HG02798 (cell line): ENCODE data around the gene FAM20C.
"Not testable (repeated sequence)": the region's sequence is repeated elsewhere in the genome, so short reads cannot be mapped to it uniquely, and the experiment has no call there.

Experiments used
- ATAC-seq: cut with Tn5 transposase; IDR thresholded peaks from one replicate; pipeline ENCODE4 v1.9.1; 2021; ENCODE audit warnings: mild to moderate bottlenecking; ENCODE audit not compliant: unreplicated experiment, poor library complexity

Gene FAM20C

DNA sequence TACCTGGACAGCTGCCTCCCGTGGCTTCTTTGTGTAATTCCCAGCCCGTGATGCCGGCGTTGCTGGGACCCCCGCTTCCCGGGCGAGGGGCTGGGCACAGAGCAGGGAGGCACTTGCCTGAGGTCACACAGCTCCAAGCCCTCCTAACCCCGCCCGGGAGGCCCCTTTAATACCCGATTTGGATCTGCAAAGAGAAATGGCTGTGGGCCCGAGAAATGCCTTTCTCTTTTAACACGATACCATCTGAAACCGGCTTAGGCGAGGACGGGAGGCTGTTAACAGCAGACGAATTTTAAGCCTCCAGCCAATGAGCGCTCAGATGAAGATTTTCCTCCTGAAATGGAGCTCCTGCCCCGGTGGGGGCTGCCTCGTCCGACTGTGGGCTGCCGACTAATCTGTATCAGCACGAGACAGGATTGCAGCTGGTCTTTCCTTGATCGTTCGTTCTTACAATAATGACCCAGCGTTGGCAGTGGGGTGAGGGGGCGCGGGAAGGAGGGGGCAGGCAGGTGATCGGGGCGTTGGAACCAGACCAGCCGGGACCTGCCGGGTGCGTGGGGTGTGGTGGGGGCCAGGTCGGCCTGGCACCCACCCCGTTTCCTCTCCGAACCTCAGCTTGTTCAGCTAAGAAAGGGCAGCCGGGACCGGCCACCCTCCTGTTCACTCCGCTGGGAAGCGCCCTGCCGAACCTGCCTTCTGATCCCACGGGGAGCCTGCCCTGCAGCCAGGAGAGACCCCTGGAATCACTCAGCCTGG is 61.4 kb downstream of the FAM20C start:
- ATAC-seq = no peak

DNA sequence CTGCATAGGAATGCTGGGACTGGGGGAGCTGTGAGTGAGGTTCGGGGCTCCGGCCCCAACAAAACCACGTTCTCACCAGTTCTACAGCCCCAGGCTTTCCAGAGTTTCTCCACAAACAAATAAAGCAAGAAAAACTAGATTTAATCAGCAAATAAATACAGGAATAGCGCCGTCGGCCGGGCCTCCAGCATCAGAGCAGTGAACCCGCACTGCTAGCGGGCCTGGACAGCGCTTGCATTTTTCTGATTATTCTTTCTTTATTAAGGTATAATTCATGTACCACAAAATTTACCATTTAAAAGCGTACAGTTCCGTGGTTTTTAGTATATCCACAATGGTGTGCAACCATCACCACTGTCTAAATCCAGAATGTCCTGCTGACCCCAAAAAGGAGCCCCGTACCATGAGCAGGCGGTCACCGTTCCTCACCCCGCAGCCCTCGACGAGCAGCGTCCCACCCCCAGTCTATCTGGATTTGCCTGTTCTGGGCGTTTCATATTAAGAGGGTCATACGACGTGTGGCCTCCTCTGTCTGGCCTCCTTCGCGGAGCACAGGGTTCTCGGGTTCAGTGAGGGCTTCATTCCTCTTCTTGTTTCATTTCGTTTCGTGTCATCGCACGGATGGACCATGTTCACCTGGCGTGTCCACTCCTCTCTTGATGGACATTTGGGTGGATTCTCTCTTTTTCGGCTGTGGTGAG is 62.1 kb downstream of the FAM20C start:
- ATAC-seq = no peak

DNA sequence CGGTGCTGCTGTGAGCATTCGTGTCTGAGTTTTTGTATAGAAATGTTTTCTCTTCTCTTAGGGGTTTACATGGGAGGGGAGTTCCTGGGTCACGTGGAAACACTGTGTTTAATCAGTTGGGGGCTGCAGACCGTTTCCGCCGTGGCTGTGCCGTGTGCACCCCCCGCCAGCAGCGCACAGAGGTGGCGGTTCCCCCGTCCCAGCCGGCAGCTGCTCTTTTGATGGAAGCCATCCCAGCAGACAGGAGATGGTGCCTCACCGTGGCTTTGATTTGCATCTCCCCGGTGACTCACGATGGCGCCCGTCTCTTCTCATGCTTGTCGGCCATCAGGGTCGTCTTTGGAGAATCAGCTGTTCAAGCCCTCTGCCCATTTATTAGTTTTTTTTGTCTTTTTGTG is 62.7 kb downstream of the FAM20C start:
- ATAC-seq = no peak

DNA sequence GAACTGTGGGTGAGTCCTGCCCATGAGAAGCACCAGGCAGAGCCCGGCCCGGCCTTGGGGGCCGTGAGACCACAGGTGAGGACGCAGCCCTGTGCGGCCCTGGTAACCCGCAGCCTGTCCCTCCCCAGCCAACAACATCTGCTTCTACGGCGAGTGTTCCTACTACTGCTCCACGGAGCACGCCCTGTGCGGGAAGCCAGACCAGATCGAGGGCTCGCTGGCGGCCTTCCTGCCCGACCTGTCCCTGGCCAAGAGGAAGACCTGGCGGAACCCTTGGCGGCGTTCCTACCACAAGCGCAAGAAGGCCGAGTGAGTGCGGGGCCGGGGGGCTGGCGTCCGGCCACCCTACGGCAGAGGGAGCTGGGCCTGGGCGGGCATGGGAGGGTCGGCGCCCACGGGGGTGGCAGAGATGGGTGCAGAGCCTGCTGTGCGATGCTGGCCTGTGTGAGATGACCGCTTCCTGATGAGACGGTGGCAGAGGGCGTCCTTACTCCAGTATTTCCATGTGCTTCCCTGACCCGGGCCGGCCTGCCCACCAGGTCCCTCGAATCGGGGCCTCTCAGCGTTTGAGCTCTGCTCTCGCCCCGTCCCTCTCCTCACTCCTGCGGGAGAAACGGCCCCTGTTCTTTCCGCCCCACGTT is 63.5 kb downstream of the FAM20C start:
- ATAC-seq = no peak

DNA sequence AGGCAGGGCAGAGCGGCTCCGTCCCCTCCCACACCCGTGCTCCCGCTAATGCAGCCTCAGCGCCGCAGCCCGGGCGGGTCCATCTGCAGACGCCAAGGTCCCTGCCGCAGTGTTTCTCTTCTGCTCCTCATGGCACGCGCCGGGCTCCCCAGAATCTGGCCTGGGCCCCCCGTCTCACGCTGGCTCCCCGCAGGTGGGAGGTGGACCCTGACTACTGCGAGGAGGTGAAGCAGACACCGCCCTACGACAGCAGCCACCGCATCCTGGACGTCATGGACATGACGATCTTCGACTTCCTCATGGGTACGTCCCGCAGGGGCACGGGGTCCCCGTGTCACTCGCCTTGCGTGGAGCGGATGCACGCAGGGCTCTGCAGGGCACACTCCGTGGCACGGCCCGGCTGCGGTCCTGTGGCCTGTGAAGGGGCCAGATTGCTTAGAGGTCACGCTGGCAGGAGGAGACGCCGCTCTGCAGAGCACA is 64.1 kb downstream of the FAM20C start:
- ATAC-seq = no peak

DNA sequence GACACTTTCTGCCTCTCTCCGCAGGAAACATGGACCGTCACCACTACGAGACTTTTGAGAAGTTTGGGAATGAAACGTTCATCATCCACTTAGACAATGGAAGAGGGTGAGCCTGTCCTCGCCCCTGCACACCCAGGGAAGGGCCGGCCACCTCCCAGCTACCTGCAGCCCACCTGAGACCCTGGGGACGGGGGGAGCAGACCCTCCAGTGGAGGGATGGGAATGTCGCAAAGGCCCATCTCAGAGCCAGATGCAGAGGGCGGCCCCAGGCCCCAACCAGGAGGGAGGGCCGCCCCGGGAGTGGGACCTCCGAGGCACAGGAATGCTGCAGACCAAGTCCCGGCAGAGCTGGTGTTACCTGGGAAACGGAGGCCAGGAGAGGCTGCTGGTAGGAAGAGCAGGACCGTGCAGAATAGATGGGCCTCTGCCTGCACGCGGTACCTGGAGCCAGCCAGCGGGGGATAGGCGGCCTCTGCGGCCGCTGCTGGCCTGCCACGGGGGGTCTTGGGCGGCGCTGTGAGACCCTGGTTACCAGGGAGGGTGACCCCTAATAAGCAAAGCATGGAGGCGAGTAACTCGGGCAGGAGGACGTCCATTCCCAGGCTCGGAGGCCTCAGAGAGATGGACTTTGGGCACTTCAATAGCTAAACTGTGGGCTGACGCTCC is 64.7 kb downstream of the FAM20C start:
- ATAC-seq = no peak

DNA sequence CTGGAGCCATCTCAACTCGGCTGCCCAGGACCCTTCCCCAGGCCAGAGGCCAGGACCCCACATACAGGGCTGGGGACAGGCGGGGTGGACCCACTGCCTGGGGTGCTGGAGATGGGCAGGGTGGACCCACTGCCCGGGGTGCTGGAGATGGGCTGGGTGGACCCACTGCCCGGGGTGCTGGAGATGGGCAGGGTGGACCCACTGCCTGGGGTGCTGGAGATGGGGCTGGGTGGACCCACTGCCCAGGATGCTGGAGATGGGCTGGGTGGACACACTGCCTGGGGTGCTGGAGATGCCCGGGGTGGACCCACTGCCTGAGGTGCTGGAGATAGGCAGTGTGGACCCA is 65.2 kb downstream of the FAM20C start:
- no peak for ATAC-seq

DNA sequence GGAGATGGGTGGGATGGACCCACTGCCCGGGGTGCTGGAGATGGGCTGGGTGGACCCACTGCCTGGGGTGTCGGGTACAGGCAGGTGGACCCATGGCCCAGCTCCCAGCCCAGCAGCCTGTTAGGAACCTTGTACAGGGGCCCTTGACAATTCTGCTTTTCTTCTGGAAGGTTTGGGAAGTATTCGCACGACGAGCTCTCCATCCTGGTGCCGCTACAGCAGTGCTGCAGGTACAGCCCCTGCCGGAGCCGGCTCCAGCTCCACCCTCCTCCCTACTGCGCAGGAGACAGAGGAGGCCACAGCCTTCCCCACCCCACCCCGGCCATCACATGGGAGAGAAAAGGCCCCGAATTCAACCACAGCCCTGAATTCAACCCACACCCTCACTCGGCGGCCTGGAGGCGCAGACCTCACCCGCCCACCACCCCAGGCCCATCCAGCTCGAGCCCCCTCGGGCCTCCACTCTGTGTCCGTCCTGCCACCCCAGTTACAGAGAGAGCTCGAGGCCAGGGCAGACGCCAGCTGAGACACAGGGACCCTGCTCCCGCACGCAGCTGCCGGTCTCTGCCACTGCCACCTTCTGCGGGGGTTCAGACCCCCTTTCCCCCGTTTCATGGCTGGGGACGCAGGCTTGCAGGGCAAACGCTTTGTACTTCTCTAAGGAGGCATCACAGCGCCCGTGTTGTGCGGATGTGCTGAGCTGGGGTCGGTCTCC is 66.3 kb downstream of the FAM20C start:
- ATAC-seq = no peak

DNA sequence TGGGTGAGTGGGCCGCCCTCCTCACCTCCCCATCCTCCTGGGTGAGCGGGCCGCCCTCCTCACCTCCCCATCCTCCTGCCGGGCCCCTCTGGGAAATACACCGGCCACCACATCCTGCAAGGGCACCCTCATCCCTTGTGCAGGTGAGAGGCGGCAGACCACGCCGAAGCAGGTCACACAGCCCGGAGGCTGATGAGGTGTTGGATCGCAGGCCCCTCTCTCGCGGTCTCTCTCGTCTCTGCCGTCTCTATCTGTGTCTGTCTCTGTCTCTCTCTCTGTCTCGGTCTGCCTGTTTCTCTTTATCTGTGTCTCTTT is 66.8 kb downstream of the FAM20C start:
- no peak for ATAC-seq

DNA sequence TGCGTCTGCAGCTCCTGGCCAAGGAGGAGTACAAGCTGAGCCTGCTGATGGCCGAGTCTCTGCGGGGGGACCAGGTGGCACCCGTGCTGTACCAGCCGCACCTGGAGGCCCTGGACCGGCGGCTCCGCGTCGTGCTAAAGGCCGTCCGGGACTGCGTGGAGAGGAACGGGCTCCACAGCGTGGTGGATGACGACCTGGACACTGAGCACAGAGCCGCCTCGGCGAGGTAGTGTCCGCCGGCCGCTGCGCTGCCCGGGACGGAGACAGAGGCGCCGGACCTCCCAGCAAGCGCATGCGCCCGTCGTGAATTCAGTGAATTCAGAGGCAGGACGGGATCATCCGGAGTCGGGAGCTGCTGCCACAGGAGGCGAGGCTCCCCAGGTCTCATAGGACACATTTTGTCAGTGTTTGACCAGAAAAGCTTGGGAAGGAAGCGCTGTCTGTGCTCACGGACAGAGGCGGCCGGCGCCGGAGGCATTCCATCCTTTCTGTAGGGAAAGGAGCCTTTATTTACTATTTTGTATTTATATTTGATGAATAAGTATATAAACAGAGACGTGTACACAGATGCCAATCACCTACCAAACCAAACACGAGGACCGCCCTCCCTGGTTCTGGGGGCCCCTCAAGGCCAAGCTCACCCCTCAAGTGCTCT is 67.5 kb downstream of the FAM20C start:
- ATAC-seq = no peak

DNA sequence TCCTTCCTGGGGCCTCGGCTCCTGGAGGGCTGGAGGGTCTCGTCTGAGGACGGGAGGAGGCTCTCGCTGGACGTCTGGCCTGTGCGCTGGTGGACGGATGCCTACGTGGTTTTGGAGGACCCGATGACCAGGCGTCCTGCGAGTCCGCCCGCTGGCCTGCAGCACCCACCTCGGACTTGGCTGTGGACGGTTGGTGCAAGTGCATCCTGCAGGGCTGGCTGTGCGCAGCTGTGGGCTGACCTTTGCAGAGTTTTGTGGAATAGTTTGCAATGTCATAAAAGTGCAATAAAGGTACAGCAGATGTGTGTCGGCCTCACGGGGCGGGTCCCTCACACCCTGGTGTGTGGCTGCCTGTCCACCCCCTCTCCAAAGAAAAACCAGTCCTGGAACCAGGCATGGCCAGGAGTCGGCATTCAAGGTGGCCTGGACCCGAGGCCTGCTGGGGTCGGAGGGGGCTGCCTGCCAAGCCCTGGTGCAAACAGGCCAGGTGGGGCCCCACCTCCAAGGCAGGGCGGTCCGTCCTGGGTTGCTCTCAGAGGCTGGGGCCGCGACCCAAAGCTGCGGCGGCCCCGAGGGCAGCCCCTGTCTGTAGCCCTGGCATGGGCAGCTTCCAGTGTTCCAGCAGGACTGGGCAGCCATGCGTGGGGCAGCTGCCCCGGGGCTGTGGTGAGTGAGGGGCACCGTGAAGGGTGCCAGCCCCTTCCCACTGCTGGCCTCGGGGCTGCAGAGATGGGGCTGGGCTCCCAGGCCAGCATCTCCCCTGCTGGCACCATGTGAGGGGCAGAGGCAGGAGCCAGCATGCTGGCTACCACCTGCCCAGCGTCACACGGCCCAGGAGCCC is 68.3 kb downstream of the FAM20C start:
- no peak for ATAC-seq

DNA sequence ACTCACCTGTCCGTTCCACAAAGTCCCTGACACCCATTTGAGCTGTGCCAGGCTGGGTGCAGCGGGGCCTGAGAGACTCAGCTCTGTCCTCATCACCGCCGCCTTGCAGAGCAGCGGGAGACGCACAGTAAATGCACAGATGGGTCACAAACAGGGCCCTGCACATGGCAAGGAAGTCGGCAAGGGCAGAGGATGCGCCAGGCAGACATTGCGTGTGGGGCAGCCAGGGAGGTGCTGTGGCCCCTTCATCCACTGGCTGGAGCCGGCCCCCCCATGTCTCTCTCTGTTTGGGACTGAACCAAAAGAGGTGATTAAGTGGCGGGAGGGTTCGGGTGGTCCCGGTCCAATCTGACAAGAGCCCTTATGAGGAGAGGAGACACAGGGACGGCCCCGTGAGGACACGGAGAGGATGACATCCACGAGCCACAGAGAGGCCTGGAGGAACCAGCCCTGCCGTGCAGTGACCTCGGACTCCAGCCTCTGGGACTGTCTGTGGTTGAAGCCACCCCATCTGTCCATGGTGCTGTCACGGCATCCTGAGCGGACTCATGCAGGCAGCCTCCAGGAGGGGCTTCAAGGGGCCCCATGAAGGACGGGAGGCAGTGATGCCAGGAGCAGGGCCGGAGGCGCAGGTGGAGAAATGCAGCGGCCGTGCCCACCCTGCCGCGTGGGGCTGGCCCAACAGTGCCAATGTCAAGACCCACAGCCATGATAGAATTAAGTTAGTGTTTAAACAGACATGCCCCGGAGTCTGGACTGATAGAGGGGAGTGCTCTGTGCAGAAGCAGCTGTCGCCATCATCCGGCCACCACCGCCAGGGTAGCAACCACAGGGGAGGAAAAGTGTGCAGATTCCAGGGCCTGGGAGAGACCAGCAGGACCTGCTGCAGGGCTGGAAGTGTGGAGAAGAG is 69.2 kb downstream of the FAM20C start:
- no peak for ATAC-seq

DNA sequence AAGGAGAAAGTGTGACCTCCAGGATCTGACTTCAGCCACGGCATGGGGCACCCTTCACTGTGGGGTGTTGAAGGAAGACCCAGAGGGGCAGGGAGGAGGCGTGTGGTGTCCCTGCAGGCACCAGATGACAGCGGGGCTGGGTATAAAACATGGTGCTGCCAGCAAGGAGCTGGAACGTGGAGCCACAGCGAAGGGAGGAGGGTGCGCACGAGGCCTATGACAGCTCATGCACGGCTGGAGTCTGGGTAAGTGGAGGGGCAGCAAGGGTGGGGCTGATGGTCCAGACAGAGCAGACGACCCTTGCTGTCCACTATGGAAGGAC is 69.8 kb downstream of the FAM20C start:
- ATAC-seq = no peak

DNA sequence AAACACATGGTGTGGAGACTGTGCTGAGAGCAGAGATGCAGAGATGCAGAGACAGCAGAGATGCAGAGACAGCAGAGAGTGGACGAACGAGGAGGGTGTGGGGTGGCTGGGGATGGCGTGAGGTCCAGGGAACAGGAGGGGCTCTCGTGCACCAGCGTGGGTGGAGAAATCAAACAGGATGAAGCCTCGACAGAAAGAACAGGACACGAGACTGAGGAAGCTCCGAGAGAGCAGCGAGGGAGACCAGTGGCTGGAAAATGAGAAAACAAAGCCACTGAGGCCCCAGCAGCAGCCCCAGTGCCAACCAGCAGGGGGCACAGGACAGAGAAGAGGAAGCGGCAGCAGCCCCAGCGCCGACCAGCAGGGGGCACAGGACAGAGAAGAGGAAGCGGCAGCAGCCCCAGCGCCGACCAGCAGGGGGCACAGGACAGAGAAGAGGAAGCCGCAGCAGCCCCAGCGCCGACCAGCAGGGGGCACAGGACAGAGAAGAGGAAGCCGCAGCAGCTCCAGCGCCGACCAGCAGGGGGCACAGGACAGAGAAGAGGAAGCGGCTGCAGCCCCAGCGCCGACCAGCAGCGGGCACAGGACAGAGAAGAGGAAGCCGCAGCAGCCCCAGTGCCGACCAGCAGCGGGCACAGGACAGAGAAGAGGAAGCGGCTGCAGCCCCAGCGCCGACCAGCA is 70.4 kb downstream of the FAM20C start:
- ATAC-seq = not testable (repeated sequence)

DNA sequence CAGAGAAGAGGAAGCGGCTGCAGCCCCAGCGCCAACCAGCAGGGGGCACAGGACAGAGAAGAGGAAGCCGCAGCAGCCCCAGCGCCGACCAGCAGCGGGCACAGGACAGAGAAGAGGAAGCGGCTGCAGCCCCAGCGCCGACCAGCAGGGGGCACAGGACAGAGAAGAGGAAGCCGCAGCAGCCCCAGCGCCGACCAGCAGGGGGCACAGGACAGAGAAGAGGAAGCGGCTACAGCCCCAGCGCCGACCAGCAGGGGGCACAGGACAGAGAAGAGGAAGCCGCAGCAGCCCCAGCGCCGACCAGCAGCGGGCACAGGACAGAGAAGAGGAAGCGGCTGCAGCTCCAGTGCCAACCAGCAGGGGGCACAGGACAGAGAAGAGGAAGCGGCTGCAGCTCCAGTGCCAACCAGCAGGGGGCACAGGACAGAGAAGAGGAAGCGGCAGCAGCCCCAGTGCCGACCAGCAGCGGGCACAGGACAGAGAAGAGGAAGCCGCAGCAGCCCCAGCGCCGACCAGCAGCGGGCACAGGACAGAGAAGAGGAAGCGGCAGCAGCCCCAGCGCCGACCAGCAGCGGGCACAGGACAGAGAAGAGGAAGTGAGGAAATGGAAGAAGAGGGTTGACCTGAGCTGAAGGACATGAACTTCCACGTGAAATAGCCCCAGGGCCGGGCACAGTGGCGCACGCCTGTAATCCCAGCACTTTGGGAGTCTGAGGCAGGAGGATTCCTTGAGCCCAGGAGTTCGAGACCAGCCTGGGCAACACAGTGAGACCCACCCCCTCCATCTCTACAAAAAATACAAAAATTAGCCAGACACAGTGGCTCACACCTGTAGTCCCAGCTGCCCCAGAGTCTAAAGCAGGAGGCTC is 71.3 kb downstream of the FAM20C start:
- ATAC-seq = not testable (repeated sequence)

DNA sequence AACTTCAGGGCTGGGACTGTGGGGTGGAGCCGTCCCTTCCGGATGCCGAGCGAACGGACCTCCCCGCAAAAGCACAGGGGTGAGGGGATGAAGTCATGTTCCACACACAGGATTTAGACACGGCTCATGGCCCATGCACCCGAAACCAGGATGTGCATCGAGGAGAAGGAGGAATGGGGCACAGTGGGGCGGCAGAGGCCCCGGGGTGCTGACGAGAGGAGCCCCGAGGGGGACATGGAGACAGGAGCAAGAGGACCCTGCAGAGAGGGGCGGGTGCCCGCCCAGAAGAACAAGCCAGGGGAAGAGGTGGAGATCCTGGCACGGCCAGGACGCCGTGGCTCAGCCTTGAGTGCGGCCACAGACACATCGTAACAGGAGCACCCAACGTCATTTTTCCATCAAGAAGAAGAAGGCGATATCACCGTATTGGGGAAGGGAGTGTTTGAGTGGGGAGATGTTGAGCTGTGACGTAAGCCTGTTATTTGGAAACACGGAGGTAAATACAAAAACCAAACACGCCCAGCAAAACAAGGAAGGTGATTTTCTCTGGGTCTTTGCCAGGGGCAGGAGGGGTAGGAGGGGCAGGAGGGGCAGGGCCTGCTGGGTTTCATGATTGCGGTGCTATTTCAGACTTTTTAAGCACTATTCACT is 72.3 kb downstream of the FAM20C start:
- ATAC-seq = no peak
